ENCODE results near the gene NPR2.

- TF ChIP-seq ZFX (IDR thresholded peaks at IDR 0.05; ENCODE audit: borderline replicate concordance) (no peak), CTCF (IDR thresholded peaks at IDR 0.05) (no peak)
Observed at GRCh38 chr9:35763181-35763580, 28.2 kb upstream of the NPR2 start.
